OCI-LY7 (cell line): ENCODE results near the gene BBS4. TPM values are rescaled to one million over a fixed set of nuclear protein-coding genes. Genes with fewer than 3 reads are reported as not detected.

ENCODE experiments used
- BruUV-seq: library from RNA; stranded (reverse); fragments of 400-500 nt; replicated peaks from 2 replicates; lab custom pipeline; 2021; lab: Mats Ljungman, UMichigan
- CTCF ChIA-PET: fragments of 300-600 bp; sonication (Branson Sonifier 250); formaldehyde crosslinking; loops from one replicate; lab custom pipeline; 2022; ENCODE audit warnings: antibody characterized with exemption; ENCODE audit not compliant: unreplicated experiment; lab: Charles Lee
- POLR2A ChIA-PET: fragments of 300-600 bp; sonication (Branson Sonifier 250); formaldehyde crosslinking; loops from one replicate; lab custom pipeline; 2022; ENCODE audit warnings: antibody characterized with exemption; lab: Charles Lee
- DNase-seq: peaks from one replicate; pipeline ENCODE4 v3.0.0-alpha.2; 2015; ENCODE audit warnings: low spot score
- H2AFZ ChIP-seq: fragments of 200-600 bp; sonication (generic), shearing (Covaris generic); 2 replicates; pipeline ENCODE4 v1.6.1; 2014; ENCODE audit warnings: mild to moderate bottlenecking, antibody characterized with exemption, low read length, moderate library complexity
- H3K27ac ChIP-seq: fragments of 200-600 bp; sonication (generic); 2 replicates; pipeline ENCODE4 v1.5.1; 2014; ENCODE audit warnings: mixed run types, low read depth, mild to moderate bottlenecking, moderate library complexity, low read length, inconsistent platforms; ENCODE audit not compliant: poor library complexity, severe bottlenecking
- H3K36me3 ChIP-seq: fragments of 200-600 bp; sonication (generic); 2 replicates; pipeline ENCODE4 v1.6.1; 2014; ENCODE audit warnings: mild to moderate bottlenecking, antibody characterized with exemption, low read length, moderate library complexity, mixed read lengths; ENCODE audit not compliant: insufficient read depth
- H3K4me1 ChIP-seq: fragments of 200-600 bp; sonication (generic); 2 replicates; pipeline ENCODE4 v1.5.1; 2014; ENCODE audit warnings: mild to moderate bottlenecking, low read length; ENCODE audit not compliant: insufficient read depth, poor library complexity, severe bottlenecking
- H3K4me2 ChIP-seq: fragments of 200-600 bp; sonication (generic); 2 replicates; pipeline ENCODE4 v1.6.1; 2014; ENCODE audit warnings: mild to moderate bottlenecking, low read length
- H3K4me3 ChIP-seq: fragments of 200-600 bp; sonication (generic); 2 replicates; pipeline ENCODE4 v1.5.1; 2014; ENCODE audit warnings: mild to moderate bottlenecking, low read depth, low read length; ENCODE audit not compliant: poor library complexity, severe bottlenecking
- H3K79me2 ChIP-seq: fragments of 200-600 bp; sonication (generic); 2 replicates; pipeline ENCODE4 v1.6.1; 2016; ENCODE audit warnings: low read depth, mild to moderate bottlenecking, low read length, moderate library complexity, mixed read lengths; ENCODE audit not compliant: insufficient read depth
- H3K9me2 ChIP-seq: fragments of 200-600 bp; sonication (generic); 2 replicates; pipeline ENCODE4 v1.6.1; 2016; ENCODE audit warnings: mild to moderate bottlenecking, low read length, mixed read lengths; ENCODE audit not compliant: insufficient read depth
- H3K9me3 ChIP-seq: fragments of 200-600 bp; sonication (generic); 2 replicates; pipeline ENCODE4 v1.6.1; 2014; ENCODE audit warnings: mild to moderate bottlenecking, mixed run types, low read length, mixed read lengths
- H4K20me1 ChIP-seq: fragments of 200-600 bp; sonication (generic); 2 replicates; pipeline ENCODE4 v1.6.1; 2014; ENCODE audit warnings: mild to moderate bottlenecking, antibody characterized with exemption, low read length, moderate library complexity, mixed read lengths; ENCODE audit not compliant: insufficient read depth
- EZH2phosphoT487 ChIP-seq: fragments of 200-600 bp; sonication (generic); IDR thresholded peaks from 2 replicates; pipeline ENCODE4 v1.6.1; 2018; ENCODE audit warnings: low read depth, borderline replicate concordance, mild to moderate bottlenecking, mixed run types, antibody characterized with exemption, low read length, moderate library complexity, mixed read lengths
- intact Hi-C: fragments of 100-400 bp; cut with micrococcal nuclease; formaldehyde crosslinking; loops from one replicate; pipeline ENCODE4 v1.10.0; 2022; ENCODE audit not compliant: unreplicated experiment
- total RNA-seq, 2 experiments: library from RNA; depleted of rRNA in 1 of 2; stranded (reverse); fragments of >200 nt in 1 of 2; shearing (Covaris generic) in 1 of 2; gene quantifications; 2 replicates each; pipeline ENCODE4 v1.2.3, GENCODE V29; 2014 to 2022
- TF ChIP-seq, protein P1 (sequence below): fragments of 200-600 bp; sonication (generic); conservative IDR thresholded peaks from 2 replicates; pipeline ENCODE4 v1.5.1; 2014; ENCODE audit warnings: mild to moderate bottlenecking, antibody characterized with exemption, low read length, moderate library complexity, mixed read lengths

Gene BBS4
- total RNA-seq, 2 experiments from 2014 or later = 19.7 to 29.7 TPM

DNA sequence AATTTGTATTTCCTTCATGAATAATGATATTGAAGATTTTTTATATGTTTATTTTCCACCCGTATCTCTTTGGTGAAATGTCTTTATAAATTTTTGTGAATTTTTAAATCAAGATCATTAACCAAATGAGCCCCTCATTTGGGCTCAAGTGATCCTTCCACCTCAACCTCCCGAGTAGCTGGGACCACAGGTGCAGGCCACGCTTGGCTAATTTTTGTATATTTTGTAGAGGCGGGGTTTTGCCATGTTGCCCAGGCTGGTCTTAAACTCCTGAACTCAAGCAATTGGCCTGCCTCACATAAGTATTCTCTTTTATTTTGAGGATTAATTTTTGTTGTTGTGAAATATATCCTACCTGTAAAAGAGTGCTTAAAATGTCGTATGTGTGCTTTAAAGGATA lies 4.9 kb downstream of the BBS4 start:
- BruUV-seq = no TSS peak
- Histone ChIP-seq H3K4me3 (peak overlapping the region; percentile 45), H2AFZ (peak overlapping the region; percentile 76; the same call in 1 of the 2 replicates), H3K36me3 (no peaks in the 10 kb centered on the region), H3K27ac (peak overlapping the region; percentile 73), H3K79me2 (peaks cover 25% of the 10 kb centered on the region; the same call in 1 of the 2 replicates), H3K9me3 (no peaks in the 10 kb centered on the region; the same call in 1 of the 2 replicates), H3K4me1 (peaks cover 40% of the 10 kb centered on the region), H4K20me1 (no peaks in the 10 kb centered on the region), H3K9me2 (no peaks in the 10 kb centered on the region), H3K4me2 (peak overlapping the region; percentile 67)
- intact Hi-C loops = loop anchor here (5.0 kb wide), 1 partner anchor 91 kb away; the partner anchor contains the start of gene ADPGK
- TF ChIP-seq EZH2phosphoT487 = no peak
- TF ChIP-seq, protein P1, sequence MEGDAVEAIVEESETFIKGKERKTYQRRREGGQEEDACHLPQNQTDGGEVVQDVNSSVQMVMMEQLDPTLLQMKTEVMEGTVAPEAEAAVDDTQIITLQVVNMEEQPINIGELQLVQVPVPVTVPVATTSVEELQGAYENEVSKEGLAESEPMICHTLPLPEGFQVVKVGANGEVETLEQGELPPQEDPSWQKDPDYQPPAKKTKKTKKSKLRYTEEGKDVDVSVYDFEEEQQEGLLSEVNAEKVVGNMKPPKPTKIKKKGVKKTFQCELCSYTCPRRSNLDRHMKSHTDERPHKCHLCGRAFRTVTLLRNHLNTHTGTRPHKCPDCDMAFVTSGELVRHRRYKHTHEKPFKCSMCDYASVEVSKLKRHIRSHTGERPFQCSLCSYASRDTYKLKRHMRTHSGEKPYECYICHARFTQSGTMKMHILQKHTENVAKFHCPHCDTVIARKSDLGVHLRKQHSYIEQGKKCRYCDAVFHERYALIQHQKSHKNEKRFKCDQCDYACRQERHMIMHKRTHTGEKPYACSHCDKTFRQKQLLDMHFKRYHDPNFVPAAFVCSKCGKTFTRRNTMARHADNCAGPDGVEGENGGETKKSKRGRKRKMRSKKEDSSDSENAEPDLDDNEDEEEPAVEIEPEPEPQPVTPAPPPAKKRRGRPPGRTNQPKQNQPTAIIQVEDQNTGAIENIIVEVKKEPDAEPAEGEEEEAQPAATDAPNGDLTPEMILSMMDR = no peak
- CTCF ChIA-PET = no interaction called here
- POLR2A ChIA-PET = no interaction called here
- DNase-seq = peak; percentile 63

DNA sequence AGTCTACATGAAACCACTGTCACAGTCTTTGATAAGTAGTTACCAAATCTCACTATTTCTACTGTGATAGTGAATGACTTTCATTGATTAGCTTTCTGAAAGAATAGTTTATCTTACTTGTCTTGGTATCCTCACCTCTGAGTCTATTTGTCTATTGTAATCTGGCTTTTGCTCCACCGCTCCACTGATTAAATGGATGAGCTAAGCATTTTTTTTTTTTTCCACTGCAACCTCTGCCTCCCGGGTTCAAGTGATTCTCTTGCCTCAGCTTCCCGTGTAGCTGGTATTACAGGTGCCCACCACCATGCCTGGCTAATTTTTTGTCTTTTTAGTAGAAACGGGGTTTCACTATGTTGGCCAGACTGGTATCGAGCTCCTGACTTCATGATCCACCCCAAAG lies 12.9 kb downstream of the BBS4 start:
- ChIA-PET CTCF (no interaction called here), POLR2A (no interaction called here)
- no peaks in the 10 kb centered on the region for H3K36me3 ChIP-seq
- H3K9me3 ChIP-seq = no peaks in the 10 kb centered on the region
- no peak overlapping the region for H3K27ac ChIP-seq
- no peak for TF ChIP-seq EZH2phosphoT487
- TF ChIP-seq, protein P1 = no peak
- intact Hi-C loops = no loop called here
- H3K4me2 ChIP-seq = no peak overlapping the region
- no peak overlapping the region for H3K4me3 ChIP-seq
- BruUV-seq = no TSS peak
- H3K4me1 ChIP-seq = no peaks in the 10 kb centered on the region
- no peak overlapping the region for H2AFZ ChIP-seq
- H4K20me1 ChIP-seq = no peaks in the 10 kb centered on the region
- no peaks in the 10 kb centered on the region for H3K79me2 ChIP-seq
- H3K9me2 ChIP-seq = no peaks in the 10 kb centered on the region
- DNase-seq = no peak

DNA sequence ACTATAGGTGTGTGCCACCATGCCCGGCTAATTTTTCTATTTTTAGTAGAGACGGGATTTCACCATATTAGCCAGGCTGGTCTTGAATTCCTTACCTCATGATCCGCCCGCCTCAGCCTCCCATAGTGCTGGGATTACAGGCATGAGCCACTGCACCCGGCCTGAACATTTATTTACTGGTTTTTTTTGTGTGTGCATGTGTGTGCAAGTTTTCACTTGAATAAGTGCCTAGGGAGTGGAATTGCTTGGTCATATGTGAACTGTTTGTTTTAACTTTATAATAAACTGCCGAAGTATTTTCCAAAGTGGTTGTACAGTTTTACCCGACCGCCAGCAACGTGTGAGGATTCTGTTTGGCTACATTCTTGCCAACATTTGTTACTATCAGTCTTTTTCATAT lies 14.1 kb downstream of the BBS4 start:
- no peak overlapping the region for H3K27ac ChIP-seq
- no TSS peak for BruUV-seq
- no peaks in the 10 kb centered on the region for H3K9me3 ChIP-seq
- CTCF ChIA-PET = no interaction called here
- POLR2A ChIA-PET = no interaction called here
- no peak overlapping the region for H2AFZ ChIP-seq
- DNase-seq = no peak
- no peaks in the 10 kb centered on the region for H4K20me1 ChIP-seq
- H3K79me2 ChIP-seq = no peaks in the 10 kb centered on the region
- no peaks in the 10 kb centered on the region for H3K4me1 ChIP-seq
- no peak for TF ChIP-seq EZH2phosphoT487
- TF ChIP-seq, protein P1 = no peak
- intact Hi-C loops = no loop called here
- H3K4me2 ChIP-seq = no peak overlapping the region
- no peaks in the 10 kb centered on the region for H3K9me2 ChIP-seq
- H3K4me3 ChIP-seq = no peak overlapping the region
- no peaks in the 10 kb centered on the region for H3K36me3 ChIP-seq
